ENCODE data around the gene CPNE7. TPM values are rescaled to one million over a fixed set of nuclear protein-coding genes. Genes with fewer than 3 reads are reported as not detected.

CPNE7 gene
- total and polyA plus RNA-seq, 9 of the 15 experiments (the other 6 are each of a cell fraction or from before 2014, with no cell fraction given) = 0.30 to 73.4 (median 32.7) TPM

DNA sequence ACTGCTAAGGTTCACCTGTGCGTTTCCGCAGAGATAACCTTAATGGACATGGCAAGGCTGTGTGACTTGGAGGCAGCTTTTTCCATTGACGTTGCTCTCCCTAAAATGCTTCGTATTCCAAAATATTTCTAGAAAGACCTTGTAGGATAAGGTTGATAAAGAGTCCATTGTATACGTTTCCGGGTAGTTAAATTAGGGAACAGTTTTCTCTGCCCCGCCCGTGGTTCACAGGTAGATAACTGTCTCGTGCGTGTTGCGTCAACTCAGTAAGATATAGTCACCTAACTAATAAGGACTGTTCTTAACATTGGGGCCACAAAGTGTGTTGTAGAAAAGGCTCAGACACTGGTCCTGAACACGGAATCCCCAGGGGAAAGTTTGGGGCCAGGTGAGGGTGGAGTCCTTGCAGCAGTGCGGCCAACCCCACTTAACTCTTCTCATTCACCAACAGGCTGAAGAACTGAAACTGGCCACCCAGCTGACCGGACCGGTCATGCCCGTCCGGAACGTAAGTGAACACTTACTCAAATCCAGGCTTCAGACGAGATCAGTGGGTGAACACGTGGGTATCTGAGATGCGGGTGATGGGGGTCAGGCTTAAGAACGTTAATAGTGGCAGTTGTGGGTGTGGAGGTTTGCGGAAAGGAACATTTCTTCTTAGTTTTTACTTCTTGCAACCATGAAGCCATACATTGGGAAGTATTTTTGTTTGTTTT is 13.5 kb upstream of the CPNE7 start (continued):
- TF ChIP-seq, protein P1, sequence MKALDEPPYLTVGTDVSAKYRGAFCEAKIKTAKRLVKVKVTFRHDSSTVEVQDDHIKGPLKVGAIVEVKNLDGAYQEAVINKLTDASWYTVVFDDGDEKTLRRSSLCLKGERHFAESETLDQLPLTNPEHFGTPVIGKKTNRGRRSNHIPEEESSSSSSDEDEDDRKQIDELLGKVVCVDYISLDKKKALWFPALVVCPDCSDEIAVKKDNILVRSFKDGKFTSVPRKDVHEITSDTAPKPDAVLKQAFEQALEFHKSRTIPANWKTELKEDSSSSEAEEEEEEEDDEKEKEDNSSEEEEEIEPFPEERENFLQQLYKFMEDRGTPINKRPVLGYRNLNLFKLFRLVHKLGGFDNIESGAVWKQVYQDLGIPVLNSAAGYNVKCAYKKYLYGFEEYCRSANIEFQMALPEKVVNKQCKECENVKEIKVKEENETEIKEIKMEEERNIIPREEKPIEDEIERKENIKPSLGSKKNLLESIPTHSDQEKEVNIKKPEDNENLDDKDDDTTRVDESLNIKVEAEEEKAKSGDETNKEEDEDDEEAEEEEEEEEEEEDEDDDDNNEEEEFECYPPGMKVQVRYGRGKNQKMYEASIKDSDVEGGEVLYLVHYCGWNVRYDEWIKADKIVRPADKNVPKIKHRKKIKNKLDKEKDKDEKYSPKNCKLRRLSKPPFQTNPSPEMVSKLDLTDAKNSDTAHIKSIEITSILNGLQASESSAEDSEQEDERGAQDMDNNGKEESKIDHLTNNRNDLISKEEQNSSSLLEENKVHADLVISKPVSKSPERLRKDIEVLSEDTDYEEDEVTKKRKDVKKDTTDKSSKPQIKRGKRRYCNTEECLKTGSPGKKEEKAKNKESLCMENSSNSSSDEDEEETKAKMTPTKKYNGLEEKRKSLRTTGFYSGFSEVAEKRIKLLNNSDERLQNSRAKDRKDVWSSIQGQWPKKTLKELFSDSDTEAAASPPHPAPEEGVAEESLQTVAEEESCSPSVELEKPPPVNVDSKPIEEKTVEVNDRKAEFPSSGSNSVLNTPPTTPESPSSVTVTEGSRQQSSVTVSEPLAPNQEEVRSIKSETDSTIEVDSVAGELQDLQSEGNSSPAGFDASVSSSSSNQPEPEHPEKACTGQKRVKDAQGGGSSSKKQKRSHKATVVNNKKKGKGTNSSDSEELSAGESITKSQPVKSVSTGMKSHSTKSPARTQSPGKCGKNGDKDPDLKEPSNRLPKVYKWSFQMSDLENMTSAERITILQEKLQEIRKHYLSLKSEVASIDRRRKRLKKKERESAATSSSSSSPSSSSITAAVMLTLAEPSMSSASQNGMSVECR (CRISPR knock-in tag; IDR thresholded peaks at IDR 0.05) = 0 out of 2 replicates have a peak, but pooled peaks have one; percentile 37
- TF ChIP-seq BRCA1 (IDR thresholded peaks at IDR 0.05) (no peak), BRCA1 (CRISPR knock-in tag; IDR thresholded peaks at IDR 0.05) (no peak), SETDB1 (IDR thresholded peaks at IDR 0.05; ENCODE audit: low read length) (no peak)

DNA sequence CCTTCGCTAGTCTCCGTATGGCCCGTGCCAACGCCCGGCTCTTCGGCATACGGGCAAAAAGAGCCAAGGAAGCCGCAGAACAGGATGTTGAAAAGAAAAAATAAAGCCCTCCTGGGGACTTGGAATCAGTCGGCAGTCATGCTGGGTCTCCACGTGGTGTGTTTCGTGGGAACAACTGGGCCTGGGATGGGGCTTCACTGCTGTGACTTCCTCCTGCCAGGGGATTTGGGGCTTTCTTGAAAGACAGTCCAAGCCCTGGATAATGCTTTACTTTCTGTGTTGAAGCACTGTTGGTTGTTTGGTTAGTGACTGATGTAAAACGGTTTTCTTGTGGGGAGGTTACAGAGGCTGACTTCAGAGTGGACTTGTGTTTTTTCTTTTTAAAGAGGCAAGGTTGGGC is 12.6 kb upstream of the CPNE7 start:
- Histone ChIP-seq H3K4me3 (peak overlapping the region; percentile 84), H3K27ac (ENCODE audit: extremely low read depth, low read depth, low read length) (peak overlapping the region; percentile 94; the same call in 1 of the 3 replicates), H3K9me3 (replicated peaks; ENCODE audit: control insufficient read depth, insufficient read depth, low read depth, low read length) (0 out of 2 replicates have a peak, but pooled peaks cover 2% of the 10 kb centered on the region), H2AFZ (ENCODE audit: low read depth, low read length) (no peak overlapping the region), H3K9me1 (ENCODE audit: control insufficient read depth, insufficient read depth, low read length) (peaks cover 6% of the 10 kb centered on the region), H3K36me3 (ENCODE audit: control insufficient read depth, insufficient read depth, low read length) (peaks cover 41% of the 10 kb centered on the region), H4K20me1 (replicated peaks; ENCODE audit: control insufficient read depth, insufficient read depth, low read length) (peaks cover 60% of the 10 kb centered on the region), H3K27me3 (ENCODE audit: control insufficient read depth in 2 of 2, insufficient read depth in 2 of 2, low read length in 2 of 2) (no peaks in the 10 kb centered on the region; a peak in 1 of 5 replicates), H3K4me2 (ENCODE audit: insufficient read depth, low read length) (peak overlapping the region; percentile 99), H3K9ac (ENCODE audit: insufficient read depth in 1 of 2, low read depth in 2 of 2, low read length in 2 of 2) (peak overlapping the region; percentile 90 to 95), H3K79me2 (ENCODE audit: control insufficient read depth, insufficient read depth, low read length) (peaks cover 51% of the 10 kb centered on the region), H3K4me1 (replicated peaks in 1 of 2; ENCODE audit: control insufficient read depth in 2 of 2, insufficient read depth in 2 of 2, low read length in 2 of 2) (peaks cover 39 to 60% of the 10 kb centered on the region in 2 experiments)
- no peak for FAIRE-seq
- TF ChIP-seq HNRNPL (IDR thresholded peaks at IDR 0.05; ENCODE audit: low read depth, low read length) (0 out of 2 replicates have a peak, but pooled peaks have one; percentile 13), RBFOX2 (IDR thresholded peaks at IDR 0.05; ENCODE audit: low read depth, low read length) (peak; percentile 47), EWSR1 (IDR thresholded peaks at IDR 0.05; ENCODE audit: borderline replicate concordance, low read depth, partially characterized antibody) (no peak), ZNF707 (CRISPR knock-in tag; conservative IDR thresholded peaks at IDR 0.05) (no peak)
- ATAC-seq = no peak
- ChIA-PET CTCF (ENCODE audit: low intra/inter-chr PET ratio) (no interaction called here), POLR2A (interaction anchor here (0.8 to 2.7 kb wide), 5 partner anchors 9 to 803 kb away, joined by 3 to 15 read pairs (median 6); partner anchors contain the start of gene CPNE7)
- intact Hi-C loops (cut with micrococcal nuclease) (loop anchor here (10.0 kb wide), 1 partner anchor 758 kb away; the partner anchor contains the start of gene CDT1), in situ Hi-C loops (cut with MboI) (no loop called here)
- DNase-seq (ENCODE audit: extremely low read depth in 1 of 4, low spot score in 3 of 4) = no peak
- 21% methylated on average over 4 of the region's 12 CpGs for WGBS (ENCODE audit: insufficient coverage, low coverage, missing lambda C conversion rate)
- no TSS peak for BruUV-seq (replicated peaks)

All from K562 (cell line).